Lung (tissue), 12 donors: ENCODE results near the gene GTF2H1. TPM values are rescaled to one million over a fixed set of nuclear protein-coding genes. Genes with fewer than 3 reads are reported as not detected.
"Not testable (repeated sequence)": the region's sequence is repeated elsewhere in the genome, so short reads cannot be mapped to it uniquely, and the experiment has no call there.

Source experiments
- ATAC-seq: fragments of 200-7000 bp; cut with Tn5 transposase; one replicate; pipeline ENCODE4 v1.9.1; 2020; ENCODE audit warnings: moderate number of reproducible peaks; ENCODE audit not compliant: insufficient read depth, low FRiP score
- DNase-seq, 3 donors: peaks; one replicate each; pipeline ENCODE4 v3.0.0-alpha.2; 2013 to 2017
- H3K27ac ChIP-seq, 2 donors: one replicate each; pipeline ENCODE4 v1.5.1; 2013; ENCODE audit warnings: mild to moderate bottlenecking in 2 of 2, moderate library complexity in 2 of 2, control low read depth in 1 of 2, inconsistent platforms in 1 of 2, low read depth in 1 of 2, low read length in 1 of 2
- H3K27me3 ChIP-seq, 3 donors: one replicate each; pipeline ENCODE4 v1.5.1; 2013; ENCODE audit warnings: low read length in 2 of 3; ENCODE audit not compliant: control insufficient read depth in 3 of 3, insufficient read depth in 3 of 3
- H3K36me3 ChIP-seq, 4 donors: one replicate each; pipeline ENCODE4 v1.5.1; 2013; ENCODE audit warnings: low read length in 4 of 4, mild to moderate bottlenecking in 1 of 4, moderate library complexity in 1 of 4; ENCODE audit not compliant: control insufficient read depth in 4 of 4, insufficient read depth in 4 of 4
- H3K4me1 ChIP-seq, 5 donors: one replicate each; pipeline ENCODE4 v1.5.1; 2013; ENCODE audit warnings: low read length in 5 of 5, mild to moderate bottlenecking in 2 of 5, moderate library complexity in 1 of 5; ENCODE audit not compliant: control insufficient read depth in 5 of 5, insufficient read depth in 5 of 5
- H3K4me3 ChIP-seq: one replicate; pipeline ENCODE4 v1.5.1; 2013; ENCODE audit warnings: mild to moderate bottlenecking, control low read depth, moderate library complexity
- H3K9ac ChIP-seq, 2 donors: one replicate each; pipeline ENCODE4 v1.5.1; 2013; ENCODE audit warnings: low read length in 2 of 2, control low read depth in 1 of 2; ENCODE audit not compliant: insufficient read depth in 1 of 2
- H3K9me3 ChIP-seq, 4 donors: one replicate each; pipeline ENCODE4 v1.5.1; 2013; ENCODE audit warnings: low read length in 3 of 4, mild to moderate bottlenecking in 1 of 4, moderate library complexity in 1 of 4; ENCODE audit not compliant: control insufficient read depth in 4 of 4, insufficient read depth in 3 of 4
- CTCF ChIP-seq: IDR thresholded peaks from 2 replicates; pipeline ENCODE4 v1.5.1; 2012; ENCODE audit warnings: mild to moderate bottlenecking; ENCODE audit errors: control extremely low read depth, extremely low read depth
- WGBS, 2 donors: extraction: QIAGEN DNeasy Blood & Tissue Kit; methylation state at CpG; one replicate each; pipeline ENCODE4 v1.1.7; 2013; 5-methylcytosine and 5-hydroxymethylcytosine counted together
- polyA plus RNA-seq, 2 donors: library from polyadenylated mRNA; stranded (reverse); fragments of 200-250 nt; gene quantifications; one replicate each; pipeline ENCODE4 v1.2.1, GENCODE V29; 2013
- total RNA-seq, 2 donors: library from RNA; depleted of rRNA in 1 of 2; stranded (reverse); fragments of >200 nt in 1 of 2; gene quantifications; one replicate each; pipeline ENCODE4 v1.2.1, GENCODE V29; 2014 to 2021
- donor health status: control.
- donor health status: control.
- donor health status: Bipolar disorder and iron deficiency.
- donor health status: healthy.
- donor health status: DM: yes; HTN: yes; CAD: no.

The GTF2H1 gene
- total and polyA plus RNA-seq, 4 donors = 20.2 to 87.9 (median 32.6) TPM

DNA sequence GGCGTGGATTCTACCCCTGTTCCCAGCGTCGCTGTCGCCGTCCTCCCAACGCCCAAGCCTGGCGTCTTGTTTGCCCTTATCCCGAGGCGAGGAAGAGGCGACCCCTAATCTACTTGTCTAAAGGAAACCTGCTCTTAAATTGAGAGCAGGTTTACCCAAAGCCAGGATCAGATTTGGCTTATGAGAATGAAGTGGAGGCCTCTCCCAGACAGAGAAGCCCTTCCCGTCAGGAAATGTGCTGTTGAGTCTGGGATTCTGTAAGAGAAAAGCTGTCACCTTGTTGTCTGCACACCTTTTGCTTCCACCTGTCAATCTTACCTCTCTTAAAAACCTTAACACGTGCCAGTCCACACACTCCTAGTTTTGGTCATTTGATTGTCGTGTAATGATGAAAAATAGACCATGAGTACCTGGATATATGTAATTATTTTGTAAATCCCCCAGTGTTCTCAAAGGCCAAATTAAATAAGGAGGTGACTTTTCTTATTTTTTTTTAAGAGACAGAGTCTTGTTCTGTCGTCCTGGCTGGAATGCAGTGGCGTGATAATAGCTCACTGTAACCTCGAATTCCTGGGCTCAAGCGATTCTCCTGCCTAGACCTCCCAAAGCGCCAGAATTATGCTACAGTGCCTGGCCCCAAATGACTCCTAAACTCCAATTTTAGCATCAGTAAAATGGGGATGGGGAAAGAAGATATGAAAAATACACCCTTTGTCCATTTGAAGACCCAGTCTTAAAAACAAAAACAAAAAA lies 627 bp downstream of the GTF2H1 start:
- peak in 2 of 3 donors; percentile 1 for DNase-seq
- Histone ChIP-seq H3K4me3 (peak overlapping the region; percentile 74), H3K27ac (peak overlapping the region in 1 of 2 donors; percentile 98), H3K9me3 (no peaks in the 10 kb centered on the region), H3K27me3 (no peaks in the 10 kb centered on the region), H3K9ac (peak overlapping the region; percentile 82 to 96), H3K36me3 (peaks cover 2 to 8% (median 5%) of the 10 kb centered on the region in 4 donors), H3K4me1 (peaks cover 4 to 35% (median 17%) of the 10 kb centered on the region in 5 donors)
- 14 to 18% methylated on average over 18 of the region's 18 CpGs for WGBS, 2 donors
- no peak for TF ChIP-seq CTCF
- no peak for ATAC-seq

GRCh38 chr11:18323881-18324280 lies 1.5 kb downstream of the GTF2H1 start:
- not testable (repeated sequence) for H3K9ac ChIP-seq, ATAC-seq, H3K4me3 ChIP-seq, H3K9me3 ChIP-seq, DNase-seq, H3K27ac ChIP-seq, H3K36me3 ChIP-seq, H3K27me3 ChIP-seq
- 92 to 93% methylated on average over 11 of the region's 11 CpGs for WGBS, 2 donors
- H3K4me1 ChIP-seq = peaks cover 4 to 35% (median 17%) of the 10 kb centered on the region in 5 donors

- Histone ChIP-seq H3K4me3 (no peak overlapping the region), H3K4me1 (peaks cover 4 to 35% (median 17%) of the 10 kb centered on the region in 5 donors)
Observed at GRCh38 chr11:18324381-18324780, 2.0 kb downstream of the GTF2H1 start.

More at GRCh38 chr11:18324381-18324780, 2.0 kb downstream of the GTF2H1 start:
- DNase-seq (no peak), ATAC-seq (no peak)
- peaks cover 2 to 11% (median 7%) of the 10 kb centered on the region in 4 donors for H3K36me3 ChIP-seq
- H3K9me3 ChIP-seq = no peaks in the 10 kb centered on the region
- WGBS, 2 donors = 47 to 75% methylated on average over 1 of the region's 1 CpG
- peak overlapping the region in 1 of 2 donors; percentile 40 for H3K9ac ChIP-seq
- TF ChIP-seq CTCF = no peak
- H3K27me3 ChIP-seq = no peaks in the 10 kb centered on the region
- no peak overlapping the region for H3K27ac ChIP-seq
